ENCODE data around the gene HOXC13. TPM values are rescaled to one million over a fixed set of nuclear protein-coding genes. Genes with fewer than 3 reads are reported as not detected.

The HOXC13 gene
- total RNA-seq, 2 experiments from 2014 or later, result not detected

GRCh38 chr12:53984901-53985691 is 46.5 kb downstream of the HOXC13 start, which contains the start of gene HOXC10:
Gene HOXC10 (plus strand): TSS chr12:53985146. CDS start chr12:53985260, 114 bp downstream.
- H3K4me3 Mint-ChIP-seq, result peak within 1 kb of the TSS; percentile 52
- H3K4me1 Mint-ChIP-seq (ENCODE audit: low read depth), result peaks cover 25% of the 10 kb centered on the region
- H3K27ac Mint-ChIP-seq, result no peak within 1 kb of the TSS
- intact Hi-C loops (cut with micrococcal nuclease), result loop anchor here (1.0 to 5.0 kb wide), 3 partner anchors 10 to 33 kb away; partner anchors contain the start of gene HOXC12
- no peaks in the 10 kb centered on the region for H3K9me3 Mint-ChIP-seq
- POLR2A ChIA-PET, result interaction anchor here (0.5 to 1.2 kb wide), 2 partner anchors 8 to 115 kb away, joined by 3 read pairs; no protein-coding TSS in a partner anchor
- peak; percentile 92 for DNase-seq
- peaks cover 87% of the 10 kb centered on the region for H3K27me3 Mint-ChIP-seq
- CTCF ChIA-PET, result interaction anchor here (0.6 to 5.8 kb wide), 26 partner anchors 8 to 1732 kb away, joined by 3 to 46 read pairs (median 4); partner anchors contain the start of genes HOXC5, HOXC8 and SMUG1
- H3K36me3 Mint-ChIP-seq, result no peaks in the 10 kb centered on the region

- POLR2A ChIA-PET, result no interaction called here
Observed at GRCh38 chr12:53985692-53985993, 47.0 kb downstream of the HOXC13 start.

GRCh38 chr12:53985994-53986685 is 47.5 kb downstream of the HOXC13 start:
- POLR2A ChIA-PET, result interaction anchor here (0.6 kb wide), 1 partner anchor 234 kb away, joined by 3 read pairs; no protein-coding TSS in a partner anchor
- CTCF ChIA-PET, result interaction anchor here (0.8 to 5.8 kb wide), 16 partner anchors 10 to 413 kb away, joined by 3 to 46 read pairs (median 7); partner anchors contain the start of genes HOXC5 and SMUG1
- intact Hi-C loops (cut with micrococcal nuclease), result loop anchor here (1.0 to 5.0 kb wide), 2 partner anchors 9 to 34 kb away; partner anchors contain the start of gene HOXC12
- DNase-seq, result no peak
- no peaks in the 10 kb centered on the region for H3K9me3 Mint-ChIP-seq
- H3K4me1 Mint-ChIP-seq (ENCODE audit: low read depth), result peaks cover 30% of the 10 kb centered on the region
- H3K27me3 Mint-ChIP-seq, result peaks cover 87% of the 10 kb centered on the region
- no peak overlapping the region for H3K4me3 Mint-ChIP-seq
- H3K27ac Mint-ChIP-seq, result no peak overlapping the region
- no peaks in the 10 kb centered on the region for H3K36me3 Mint-ChIP-seq

More at GRCh38 chr12:53985692-53985993, 47.0 kb downstream of the HOXC13 start:
- intact Hi-C loops (cut with micrococcal nuclease), result loop anchor here (1.0 to 5.0 kb wide), 2 partner anchors 10 to 33 kb away; partner anchors contain the start of gene HOXC12
- no peaks in the 10 kb centered on the region for H3K9me3 Mint-ChIP-seq
- H3K27me3 Mint-ChIP-seq, result peaks cover 87% of the 10 kb centered on the region
- no peak overlapping the region for H3K4me3 Mint-ChIP-seq
- no peak for DNase-seq
- no peak overlapping the region for H3K27ac Mint-ChIP-seq
- H3K4me1 Mint-ChIP-seq (ENCODE audit: low read depth), result peaks cover 30% of the 10 kb centered on the region
- CTCF ChIA-PET, result interaction anchor here (0.8 to 5.8 kb wide), 16 partner anchors 10 to 414 kb away, joined by 3 to 46 read pairs (median 6); partner anchors contain the start of genes HOXC5 and SMUG1
- H3K36me3 Mint-ChIP-seq, result no peaks in the 10 kb centered on the region

- Mint-ChIP-seq H3K4me1 (ENCODE audit: low read depth) (peaks cover 30% of the 10 kb centered on the region), H3K36me3 (no peaks in the 10 kb centered on the region), H3K4me3 (no peak overlapping the region), H3K9me3 (no peaks in the 10 kb centered on the region), H3K27me3 (peaks cover 87% of the 10 kb centered on the region), H3K27ac (no peak overlapping the region)
- CTCF ChIA-PET, result interaction anchor here (0.8 to 5.8 kb wide), 10 partner anchors 9 to 240 kb away, joined by 3 to 46 read pairs (median 14); partner anchors contain the start of gene SMUG1
- DNase-seq, result no peak
- POLR2A ChIA-PET, result no interaction called here
- intact Hi-C loops (cut with micrococcal nuclease), result loop anchor here (5.0 kb wide), 1 partner anchor 35 kb away; the partner anchor contains the start of gene HOXC12
Observed at GRCh38 chr12:53986686-53987483, 48.3 kb downstream of the HOXC13 start.

GRCh38 chr12:53987787-53988230 is 49.2 kb downstream of the HOXC13 start:
- POLR2A ChIA-PET, result no interaction called here

GRCh38 chr12:53988541-53989226 is 50.1 kb downstream of the HOXC13 start:
- peaks cover 88% of the 10 kb centered on the region for H3K27me3 Mint-ChIP-seq
- no peaks in the 10 kb centered on the region for H3K36me3 Mint-ChIP-seq
- H3K9me3 Mint-ChIP-seq, result no peaks in the 10 kb centered on the region
- H3K27ac Mint-ChIP-seq, result no peak overlapping the region
- H3K4me3 Mint-ChIP-seq, result no peak overlapping the region
- no peak for DNase-seq
- peaks cover 33% of the 10 kb centered on the region for H3K4me1 Mint-ChIP-seq (ENCODE audit: low read depth)
- ChIA-PET POLR2A (no interaction called here), CTCF (interaction anchor here (0.6 to 5.8 kb wide), 11 partner anchors 8 to 242 kb away, joined by 3 to 46 read pairs (median 4); partner anchors contain the start of gene HOXC8)
- intact Hi-C loops (cut with micrococcal nuclease), result loop anchor here (2.0 to 5.0 kb wide), 2 partner anchors 14 to 36 kb away; partner anchors contain the start of genes HOTAIR and HOXC12

More at GRCh38 chr12:53987787-53988230, 49.2 kb downstream of the HOXC13 start:
- CTCF ChIA-PET, result interaction anchor here (0.6 to 5.8 kb wide), 15 partner anchors 11 to 241 kb away, joined by 3 to 46 read pairs (median 4); partner anchors contain the start of gene HOXC8
- intact Hi-C loops (cut with micrococcal nuclease), result loop anchor here (2.0 to 5.0 kb wide), 2 partner anchors 13 to 36 kb away; partner anchors contain the start of genes HOTAIR and HOXC12
- Mint-ChIP-seq H3K27me3 (peaks cover 88% of the 10 kb centered on the region), H3K4me3 (no peak overlapping the region), H3K9me3 (no peaks in the 10 kb centered on the region), H3K27ac (no peak overlapping the region), H3K36me3 (no peaks in the 10 kb centered on the region), H3K4me1 (ENCODE audit: low read depth) (peaks cover 30% of the 10 kb centered on the region)
- no peak for DNase-seq

GRCh38 chr12:53989227-53990113 is 50.8 kb downstream of the HOXC13 start:
- Mint-ChIP-seq H3K4me1 (ENCODE audit: low read depth) (peaks cover 39% of the 10 kb centered on the region), H3K36me3 (peaks cover 2% of the 10 kb centered on the region), H3K27ac (no peak overlapping the region), H3K9me3 (no peaks in the 10 kb centered on the region), H3K4me3 (no peak overlapping the region), H3K27me3 (peaks cover 89% of the 10 kb centered on the region)
- intact Hi-C loops (cut with micrococcal nuclease), result loop anchor here (2.0 to 5.0 kb wide), 3 partner anchors 15 to 63 kb away; partner anchors contain the start of genes HOTAIR, HOXC12 and HOXC4
- peak; percentile 53 for DNase-seq
- CTCF ChIA-PET, result interaction anchor here (2.5 to 5.8 kb wide), 4 partner anchors 17 to 243 kb away, joined by 6 to 46 read pairs (median 12); no protein-coding TSS in a partner anchor
- POLR2A ChIA-PET, result no interaction called here

- intact Hi-C loops (cut with micrococcal nuclease), result loop anchor here (5.0 kb wide), 1 partner anchor 62 kb away; the partner anchor contains the start of gene HOXC4
- ChIA-PET POLR2A (interaction anchor here (0.6 kb wide), 1 partner anchor 43 kb away, joined by 4 read pairs; no protein-coding TSS in a partner anchor), CTCF (interaction anchor here (0.8 to 3.0 kb wide), 8 partner anchors 16 to 403 kb away, joined by 3 to 14 read pairs (median 4); no protein-coding TSS in a partner anchor)
- DNase-seq, result no peak
- H3K4me3 Mint-ChIP-seq, result no peak overlapping the region
- peaks cover 40% of the 10 kb centered on the region for H3K4me1 Mint-ChIP-seq (ENCODE audit: low read depth)
- H3K27me3 Mint-ChIP-seq, result peaks cover 89% of the 10 kb centered on the region
- peaks cover 2% of the 10 kb centered on the region for H3K36me3 Mint-ChIP-seq
- no peaks in the 10 kb centered on the region for H3K9me3 Mint-ChIP-seq
- no peak overlapping the region for H3K27ac Mint-ChIP-seq
Observed at GRCh38 chr12:53990311-53991076, 51.9 kb downstream of the HOXC13 start.

- Mint-ChIP-seq H3K9me3 (no peaks in the 10 kb centered on the region), H3K27me3 (peaks cover 90% of the 10 kb centered on the region), H3K4me1 (ENCODE audit: low read depth) (peaks cover 42% of the 10 kb centered on the region), H3K36me3 (peaks cover 2% of the 10 kb centered on the region), H3K27ac (no peak overlapping the region), H3K4me3 (no peak overlapping the region)
- ChIA-PET POLR2A (no interaction called here), CTCF (interaction anchor here (0.8 to 3.0 kb wide), 8 partner anchors 15 to 402 kb away, joined by 3 to 14 read pairs (median 4); no protein-coding TSS in a partner anchor)
- intact Hi-C loops (cut with micrococcal nuclease), result loop anchor here (5.0 kb wide), 1 partner anchor 61 kb away; the partner anchor contains the start of gene HOXC4
- DNase-seq, result no peak
Observed at GRCh38 chr12:53991077-53991460, 52.4 kb downstream of the HOXC13 start.

Data from activated CD4-positive, alpha-beta memory T cell treated with anti-CD3 and anti-CD28 coated beads for 36 hours (primary cell).